ENCODE data around the gene FBXW8.

Gene FBXW8

GRCh38 chr12:117026343-117026742 is 115.6 kb downstream of the FBXW8 start:
- TF ChIP-seq POLR2AphosphoS5 (IDR thresholded peaks at IDR 0.05; ENCODE audit: low read depth, low read length) (no peak), FOXP2 (optimal IDR thresholded peaks at IDR 0.05; ENCODE audit: borderline replicate concordance, extremely low read depth, extremely low read length, insufficient read depth) (no peak), TAF1 (IDR thresholded peaks at IDR 0.05; ENCODE audit: borderline replicate concordance, insufficient read depth, low read length) (no peak), SIN3A (IDR thresholded peaks at IDR 0.05; ENCODE audit: borderline replicate concordance, insufficient read depth, low read length) (no peak)
- TF ChIP-seq, protein P1, sequence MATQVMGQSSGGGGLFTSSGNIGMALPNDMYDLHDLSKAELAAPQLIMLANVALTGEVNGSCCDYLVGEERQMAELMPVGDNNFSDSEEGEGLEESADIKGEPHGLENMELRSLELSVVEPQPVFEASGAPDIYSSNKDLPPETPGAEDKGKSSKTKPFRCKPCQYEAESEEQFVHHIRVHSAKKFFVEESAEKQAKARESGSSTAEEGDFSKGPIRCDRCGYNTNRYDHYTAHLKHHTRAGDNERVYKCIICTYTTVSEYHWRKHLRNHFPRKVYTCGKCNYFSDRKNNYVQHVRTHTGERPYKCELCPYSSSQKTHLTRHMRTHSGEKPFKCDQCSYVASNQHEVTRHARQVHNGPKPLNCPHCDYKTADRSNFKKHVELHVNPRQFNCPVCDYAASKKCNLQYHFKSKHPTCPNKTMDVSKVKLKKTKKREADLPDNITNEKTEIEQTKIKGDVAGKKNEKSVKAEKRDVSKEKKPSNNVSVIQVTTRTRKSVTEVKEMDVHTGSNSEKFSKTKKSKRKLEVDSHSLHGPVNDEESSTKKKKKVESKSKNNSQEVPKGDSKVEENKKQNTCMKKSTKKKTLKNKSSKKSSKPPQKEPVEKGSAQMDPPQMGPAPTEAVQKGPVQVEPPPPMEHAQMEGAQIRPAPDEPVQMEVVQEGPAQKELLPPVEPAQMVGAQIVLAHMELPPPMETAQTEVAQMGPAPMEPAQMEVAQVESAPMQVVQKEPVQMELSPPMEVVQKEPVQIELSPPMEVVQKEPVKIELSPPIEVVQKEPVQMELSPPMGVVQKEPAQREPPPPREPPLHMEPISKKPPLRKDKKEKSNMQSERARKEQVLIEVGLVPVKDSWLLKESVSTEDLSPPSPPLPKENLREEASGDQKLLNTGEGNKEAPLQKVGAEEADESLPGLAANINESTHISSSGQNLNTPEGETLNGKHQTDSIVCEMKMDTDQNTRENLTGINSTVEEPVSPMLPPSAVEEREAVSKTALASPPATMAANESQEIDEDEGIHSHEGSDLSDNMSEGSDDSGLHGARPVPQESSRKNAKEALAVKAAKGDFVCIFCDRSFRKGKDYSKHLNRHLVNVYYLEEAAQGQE (IDR thresholded peaks at IDR 0.05; ENCODE audit: insufficient read depth in 1 of 2, low read depth in 2 of 2, low read length in 2 of 2), result no peak

GRCh38 chr12:117026921-117027250 is 116.1 kb downstream of the FBXW8 start:
- TF ChIP-seq POLR2AphosphoS5 (IDR thresholded peaks at IDR 0.05; ENCODE audit: low read depth, low read length), result no peak
- no peak for TF ChIP-seq TAF1 (IDR thresholded peaks at IDR 0.05; ENCODE audit: borderline replicate concordance, insufficient read depth, low read length)
- TF ChIP-seq SIN3A (IDR thresholded peaks at IDR 0.05; ENCODE audit: borderline replicate concordance, insufficient read depth, low read length), result no peak
- TF ChIP-seq, protein P1 (IDR thresholded peaks at IDR 0.05; ENCODE audit: insufficient read depth in 1 of 2, low read depth in 2 of 2, low read length in 2 of 2), result no peak
- no peak for TF ChIP-seq FOXP2 (optimal IDR thresholded peaks at IDR 0.05; ENCODE audit: borderline replicate concordance, extremely low read depth, extremely low read length, insufficient read depth)

DNA sequence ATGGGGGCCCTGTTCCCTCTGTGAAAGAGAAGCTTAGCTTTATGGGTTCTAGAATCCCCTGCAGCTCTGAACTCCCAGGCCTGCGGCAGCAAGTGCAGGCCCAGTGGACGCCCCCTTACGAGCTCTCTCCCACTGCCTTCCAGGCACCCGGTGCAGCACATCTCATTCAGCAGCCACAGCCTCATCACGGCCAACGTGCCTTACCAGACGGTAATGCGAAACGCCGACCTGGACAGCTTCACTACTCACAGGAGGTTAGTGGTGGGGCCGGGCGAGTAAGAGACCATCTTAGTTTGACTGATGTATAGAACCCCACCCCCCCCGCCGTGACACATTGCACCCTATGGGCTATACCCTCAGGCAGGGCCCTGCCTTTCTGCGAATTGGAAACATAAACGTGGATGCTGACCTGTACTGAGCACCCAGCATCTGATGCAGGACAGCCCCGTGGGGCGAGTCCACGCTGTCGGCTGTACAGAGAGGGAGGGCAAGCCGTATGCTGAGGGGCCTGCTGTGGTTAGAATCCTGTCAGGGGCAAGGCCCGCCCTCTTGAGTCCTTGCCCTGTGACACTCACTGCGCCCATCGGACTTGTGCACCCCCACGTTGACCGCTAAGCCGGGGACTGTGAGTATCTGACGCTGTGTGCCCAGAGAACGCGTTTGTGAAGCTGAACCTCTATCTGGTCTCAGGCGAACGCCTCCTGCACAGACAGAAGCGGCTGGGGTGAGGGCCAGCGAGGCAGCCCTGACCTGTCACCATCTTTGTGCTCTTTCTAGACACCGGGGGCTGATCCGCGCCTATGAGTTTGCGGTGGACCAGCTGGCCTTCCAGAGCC is 116.7 kb downstream of the FBXW8 start:
- TF ChIP-seq SIN3A (IDR thresholded peaks at IDR 0.05; ENCODE audit: borderline replicate concordance, insufficient read depth, low read length) (no peak), FOXP2 (optimal IDR thresholded peaks at IDR 0.05; ENCODE audit: borderline replicate concordance, extremely low read depth, extremely low read length, insufficient read depth) (no peak), TAF1 (IDR thresholded peaks at IDR 0.05; ENCODE audit: borderline replicate concordance, insufficient read depth, low read length) (no peak), POLR2AphosphoS5 (IDR thresholded peaks at IDR 0.05; ENCODE audit: low read depth, low read length) (no peak)
- TF ChIP-seq, protein P1 (IDR thresholded peaks at IDR 0.05; ENCODE audit: insufficient read depth in 1 of 2, low read depth in 2 of 2, low read length in 2 of 2), result no peak

- TF ChIP-seq SIN3A (IDR thresholded peaks at IDR 0.05; ENCODE audit: borderline replicate concordance, insufficient read depth, low read length) (no peak), TAF1 (IDR thresholded peaks at IDR 0.05; ENCODE audit: borderline replicate concordance, insufficient read depth, low read length) (no peak), POLR2AphosphoS5 (IDR thresholded peaks at IDR 0.05; ENCODE audit: low read depth, low read length) (no peak), FOXP2 (optimal IDR thresholded peaks at IDR 0.05; ENCODE audit: borderline replicate concordance, extremely low read depth, extremely low read length, insufficient read depth) (no peak)
- TF ChIP-seq, protein P1 (IDR thresholded peaks at IDR 0.05; ENCODE audit: insufficient read depth in 1 of 2, low read depth in 2 of 2, low read length in 2 of 2), result no peak
These were observed 117.5 kb downstream of the FBXW8 start for GRCh38 chr12:117028254-117028653.
